ENCODE measurements around the gene CAMK1D.

Gene CAMK1D

DNA sequence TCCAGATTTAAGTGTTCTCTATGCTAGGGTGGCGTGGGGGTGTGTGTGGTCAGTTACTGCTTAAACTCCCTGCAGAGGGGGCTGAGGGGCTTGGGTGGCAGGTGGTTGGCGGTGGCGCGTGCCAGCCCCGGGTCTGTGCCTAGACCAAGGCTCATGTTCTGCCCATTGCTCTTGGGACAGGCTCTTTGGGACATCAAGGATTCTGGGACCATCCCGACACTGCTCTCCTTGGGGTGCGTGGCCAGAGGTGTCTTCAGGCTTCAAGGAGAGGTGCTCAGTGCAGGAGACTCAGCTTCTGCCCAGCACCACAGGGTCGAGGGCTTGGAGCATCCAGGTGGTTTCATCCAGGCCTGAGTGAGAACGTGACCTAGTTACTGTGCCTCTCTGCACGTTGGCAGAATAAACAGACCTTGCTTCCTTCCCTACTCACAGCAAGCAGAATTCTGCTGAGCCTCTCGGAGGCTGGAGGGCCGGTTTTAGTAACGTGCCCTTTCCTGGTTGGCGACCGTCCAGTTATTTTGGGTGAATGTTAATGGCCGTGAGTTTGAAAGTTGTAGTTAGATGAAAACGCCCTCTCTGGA is 39.9 kb downstream of the CAMK1D start:
- no peak for DNase-seq (ENCODE audit: low read depth)
- in situ Hi-C loops (cut with HindIII; ENCODE audit: low sequenced_read_pairs), result no loop called here
- no peak overlapping the region for H3K4me3 ChIP-seq (ENCODE audit: low read depth, low read length)
- TF ChIP-seq, protein P1, sequence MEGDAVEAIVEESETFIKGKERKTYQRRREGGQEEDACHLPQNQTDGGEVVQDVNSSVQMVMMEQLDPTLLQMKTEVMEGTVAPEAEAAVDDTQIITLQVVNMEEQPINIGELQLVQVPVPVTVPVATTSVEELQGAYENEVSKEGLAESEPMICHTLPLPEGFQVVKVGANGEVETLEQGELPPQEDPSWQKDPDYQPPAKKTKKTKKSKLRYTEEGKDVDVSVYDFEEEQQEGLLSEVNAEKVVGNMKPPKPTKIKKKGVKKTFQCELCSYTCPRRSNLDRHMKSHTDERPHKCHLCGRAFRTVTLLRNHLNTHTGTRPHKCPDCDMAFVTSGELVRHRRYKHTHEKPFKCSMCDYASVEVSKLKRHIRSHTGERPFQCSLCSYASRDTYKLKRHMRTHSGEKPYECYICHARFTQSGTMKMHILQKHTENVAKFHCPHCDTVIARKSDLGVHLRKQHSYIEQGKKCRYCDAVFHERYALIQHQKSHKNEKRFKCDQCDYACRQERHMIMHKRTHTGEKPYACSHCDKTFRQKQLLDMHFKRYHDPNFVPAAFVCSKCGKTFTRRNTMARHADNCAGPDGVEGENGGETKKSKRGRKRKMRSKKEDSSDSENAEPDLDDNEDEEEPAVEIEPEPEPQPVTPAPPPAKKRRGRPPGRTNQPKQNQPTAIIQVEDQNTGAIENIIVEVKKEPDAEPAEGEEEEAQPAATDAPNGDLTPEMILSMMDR (IDR thresholded peaks at IDR 0.05; ENCODE audit: low read depth, low read length, missing control alignments), result no peak

- H3K4me3 ChIP-seq (ENCODE audit: low read depth, low read length), result no peak overlapping the region
- DNase-seq (ENCODE audit: low read depth), result peak; percentile 81
- in situ Hi-C loops (cut with HindIII; ENCODE audit: low sequenced_read_pairs), result no loop called here
- TF ChIP-seq, protein P1 (IDR thresholded peaks at IDR 0.05; ENCODE audit: low read depth, low read length, missing control alignments), result no peak
These were observed 41.4 kb downstream of the CAMK1D start for GRCh38 chr10:12390733-12391132.

- DNase-seq (ENCODE audit: low read depth), result peak; percentile 78
- H3K4me3 ChIP-seq (ENCODE audit: low read depth, low read length), result no peak overlapping the region
- in situ Hi-C loops (cut with HindIII; ENCODE audit: low sequenced_read_pairs), result no loop called here
- TF ChIP-seq, protein P1 (IDR thresholded peaks at IDR 0.05; ENCODE audit: low read depth, low read length, missing control alignments), result no peak
These were observed 41.9 kb downstream of the CAMK1D start for GRCh38 chr10:12391206-12391605.

- TF ChIP-seq, protein P1 (IDR thresholded peaks at IDR 0.05; ENCODE audit: low read depth, low read length, missing control alignments), result no peak
- no peak for DNase-seq (ENCODE audit: low read depth)
- in situ Hi-C loops (cut with HindIII; ENCODE audit: low sequenced_read_pairs), result no loop called here
- H3K4me3 ChIP-seq (ENCODE audit: low read depth, low read length), result no peak overlapping the region
These were observed 44.5 kb downstream of the CAMK1D start for GRCh38 chr10:12393831-12394230.

GRCh38 chr10:12394241-12395033 is 45.1 kb downstream of the CAMK1D start:
- no peak for DNase-seq (ENCODE audit: low read depth)
- TF ChIP-seq, protein P1 (IDR thresholded peaks at IDR 0.05; ENCODE audit: low read depth, low read length, missing control alignments), result no peak
- in situ Hi-C loops (cut with HindIII; ENCODE audit: low sequenced_read_pairs), result no loop called here
- no peak overlapping the region for H3K4me3 ChIP-seq (ENCODE audit: low read depth, low read length)

- in situ Hi-C loops (cut with HindIII; ENCODE audit: low sequenced_read_pairs), result no loop called here
- no peak for DNase-seq (ENCODE audit: low read depth)
These were observed 46.7 kb downstream of the CAMK1D start for GRCh38 chr10:12396093-12396492.

More at GRCh38 chr10:12396093-12396492, 46.7 kb downstream of the CAMK1D start:
- no peak overlapping the region for H3K4me3 ChIP-seq (ENCODE audit: low read depth, low read length)
- TF ChIP-seq, protein P1 (IDR thresholded peaks at IDR 0.05; ENCODE audit: low read depth, low read length, missing control alignments), result no peak

Measured in astrocyte of the cerebellum (primary cell).